ENCODE measurements around the gene CGNL1. TPM values are rescaled to one million over a fixed set of nuclear protein-coding genes. Genes with fewer than 3 reads are reported as not detected.

CGNL1 gene
- polyA plus RNA-seq, 1 of the 3 experiments (the other 2 are of a cell fraction): 0.23 TPM

GRCh38 chr15:57494581-57494980 is 118.3 kb downstream of the CGNL1 start:
- H3K4me2 ChIP-seq: no peak overlapping the region
- H4K20me1 ChIP-seq (ENCODE audit: insufficient read depth): no peaks in the 10 kb centered on the region
- no peaks in the 10 kb centered on the region for H3K36me3 ChIP-seq (replicated peaks in 1 of 2; ENCODE audit: control insufficient read depth in 1 of 2, insufficient read depth in 2 of 2, low read length in 1 of 2)
- 67% methylated on average over 4 of the region's 4 CpGs for WGBS (ENCODE audit: low lambda C conversion rate)
- no peak for DNase-seq
- POLR2A ChIA-PET: no interaction called here
- no peaks in the 10 kb centered on the region for H3K79me2 ChIP-seq (ENCODE audit: insufficient read depth)
- H2AFZ ChIP-seq (ENCODE audit: low read depth): no peak overlapping the region
- H3K4me3 ChIP-seq (ENCODE audit: low read depth in 2 of 2, low read length in 1 of 2): no peak overlapping the region
- H3K4me1 ChIP-seq (ENCODE audit: control insufficient read depth in 1 of 2, insufficient read depth in 2 of 2, low read depth in 1 of 2, low read length in 1 of 2): peaks cover 0 to 14% of the 10 kb centered on the region in 2 experiments; a peak in 1 of 4 replicates
- TF ChIP-seq RAD21 (IDR thresholded peaks at IDR 0.05; ENCODE audit: low read length): no peak
- no peak for TF ChIP-seq REST (IDR thresholded peaks at IDR 0.05; ENCODE audit: low read depth, low read length)
- no peak for TF ChIP-seq TEAD4 (IDR thresholded peaks at IDR 0.05; ENCODE audit: borderline replicate concordance, insufficient read depth)
- CTCF ChIA-PET: interaction anchor here (0.9 to 1.2 kb wide), 2 partner anchors 32 to 50 kb away, joined by 3 read pairs; no protein-coding TSS in a partner anchor
- no peaks in the 10 kb centered on the region for H3K27me3 ChIP-seq (ENCODE audit: insufficient read depth)
- no peak overlapping the region for H3K9ac ChIP-seq
- no peaks in the 10 kb centered on the region for H3K9me3 ChIP-seq
- no peak overlapping the region for H3K27ac ChIP-seq (ENCODE audit: low read depth in 2 of 2, low read length in 1 of 2)
- H3F3A ChIP-seq (replicated peaks; ENCODE audit: insufficient read depth): no peaks in the 10 kb centered on the region
- H3K9me2 ChIP-seq: no peaks in the 10 kb centered on the region

- H3K27ac ChIP-seq (ENCODE audit: low read depth in 2 of 2, low read length in 1 of 2): no peak overlapping the region
- H3K79me2 ChIP-seq (ENCODE audit: insufficient read depth): no peaks in the 10 kb centered on the region
- no peaks in the 10 kb centered on the region for H4K20me1 ChIP-seq (ENCODE audit: insufficient read depth)
- H2AFZ ChIP-seq (ENCODE audit: low read depth): no peak overlapping the region
- no peak for DNase-seq
- no peaks in the 10 kb centered on the region for H3K36me3 ChIP-seq (replicated peaks in 1 of 2; ENCODE audit: control insufficient read depth in 1 of 2, insufficient read depth in 2 of 2, low read length in 1 of 2)
- no peaks in the 10 kb centered on the region for H3F3A ChIP-seq (replicated peaks; ENCODE audit: insufficient read depth)
- H3K9me3 ChIP-seq: no peaks in the 10 kb centered on the region
- POLR2A ChIA-PET: interaction anchor here (0.6 kb wide), 1 partner anchor 58 kb away, joined by 4 read pairs; no protein-coding TSS in a partner anchor
- H3K4me1 ChIP-seq (ENCODE audit: control insufficient read depth in 1 of 2, insufficient read depth in 2 of 2, low read depth in 1 of 2, low read length in 1 of 2): peaks cover 0 to 14% of the 10 kb centered on the region in 2 experiments; a peak in 1 of 4 replicates
- H3K4me3 ChIP-seq (ENCODE audit: low read depth in 2 of 2, low read length in 1 of 2): no peak overlapping the region
- WGBS (ENCODE audit: low lambda C conversion rate): 61% methylated on average over 2 of the region's 2 CpGs
- no peak overlapping the region for H3K9ac ChIP-seq
- H3K9me2 ChIP-seq: no peaks in the 10 kb centered on the region
- no peaks in the 10 kb centered on the region for H3K27me3 ChIP-seq (ENCODE audit: insufficient read depth)
- CTCF ChIA-PET: interaction anchor here (0.8 to 1.2 kb wide), 3 partner anchors 32 to 50 kb away, joined by 3 read pairs; no protein-coding TSS in a partner anchor
- no peak overlapping the region for H3K4me2 ChIP-seq
- TF ChIP-seq CHD2 (IDR thresholded peaks at IDR 0.05; ENCODE audit: low read length, partially characterized antibody) (no peak), IRF3 (IDR thresholded peaks at IDR 0.05; ENCODE audit: low read depth, low read length) (no peak), JUND (IDR thresholded peaks at IDR 0.05) (no peak), GATA2 (CRISPR knock-in tag; IDR thresholded peaks at IDR 0.05) (no peak), USF2 (IDR thresholded peaks at IDR 0.05; ENCODE audit: borderline replicate concordance, low read depth, low read length) (no peak), FOXM1 (IDR thresholded peaks at IDR 0.05; ENCODE audit: low read depth) (no peak), MXI1 (IDR thresholded peaks at IDR 0.05; ENCODE audit: low read depth, low read length) (no peak), MEF2A (IDR thresholded peaks at IDR 0.05; ENCODE audit: borderline replicate concordance, low read depth) (no peak), NFIC (IDR thresholded peaks at IDR 0.05; ENCODE audit: borderline replicate concordance) (no peak), SIN3A (IDR thresholded peaks at IDR 0.05; ENCODE audit: borderline replicate concordance, low read depth, low read length) (no peak), TEAD4 (IDR thresholded peaks at IDR 0.05; ENCODE audit: borderline replicate concordance, insufficient read depth) (no peak), POLR2AphosphoS5 (IDR thresholded peaks at IDR 0.05; ENCODE audit: low read depth, low read length) (no peak), RAD21 (IDR thresholded peaks at IDR 0.05; ENCODE audit: low read length) (no peak), NRF1 (IDR thresholded peaks at IDR 0.05; ENCODE audit: low read depth, low read length) (no peak), FOSL2 (IDR thresholded peaks at IDR 0.05; ENCODE audit: borderline replicate concordance, low read depth) (no peak)
Observed at GRCh38 chr15:57495041-57495440, 118.7 kb downstream of the CGNL1 start.
